ENCODE data around the gene UQCRQ.

- no peak for TF ChIP-seq CTCF (IDR thresholded peaks at IDR 0.05)
- TF ChIP-seq POLR2AphosphoS5 (IDR thresholded peaks at IDR 0.05), result no peak
- no peak for TF ChIP-seq POLR2A (IDR thresholded peaks at IDR 0.05; ENCODE audit: low read depth)
These were observed 6.3 kb downstream of the UQCRQ start for GRCh38 chr5:132872788-132873118.
